Medulla oblongata (tissue), 1 donor: ENCODE data around the gene SEC23A.
"Not testable (repeated sequence)": the region's sequence is repeated elsewhere in the genome, so short reads cannot be mapped to it uniquely, and the experiment has no call there.

Source experiments
- DNase-seq: peaks from one replicate; pipeline ENCODE4 v3.0.0-alpha.2; 2015; ENCODE audit errors: extremely low spot score

Gene SEC23A

GRCh38 chr14:39030209-39030608, 72.8 kb downstream of the SEC23A start:
- DNase-seq: no peak

- DNase-seq: no peak
Measured at GRCh38 chr14:39029789-39030188, 73.2 kb downstream of the SEC23A start.

DNA sequence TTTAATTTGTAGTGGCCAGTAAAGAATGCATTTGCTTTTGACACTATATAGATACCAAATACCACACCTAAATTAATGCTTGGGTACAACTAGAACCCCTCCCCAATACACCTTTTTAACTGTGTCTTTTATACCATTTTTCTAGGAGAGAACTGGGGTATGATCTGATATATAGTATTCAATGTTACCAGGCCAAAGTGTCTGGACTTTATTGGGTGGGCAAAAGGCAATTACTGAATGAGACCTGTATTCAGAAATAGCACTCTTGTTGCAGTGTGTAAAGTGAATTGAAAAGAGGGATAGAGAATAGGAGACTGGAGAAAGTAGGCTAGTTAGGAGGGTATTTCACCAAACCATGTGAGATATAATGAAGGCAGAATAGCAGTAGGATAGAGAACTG, 74.4 kb downstream of the SEC23A start:
- DNase-seq: no peak

DNA sequence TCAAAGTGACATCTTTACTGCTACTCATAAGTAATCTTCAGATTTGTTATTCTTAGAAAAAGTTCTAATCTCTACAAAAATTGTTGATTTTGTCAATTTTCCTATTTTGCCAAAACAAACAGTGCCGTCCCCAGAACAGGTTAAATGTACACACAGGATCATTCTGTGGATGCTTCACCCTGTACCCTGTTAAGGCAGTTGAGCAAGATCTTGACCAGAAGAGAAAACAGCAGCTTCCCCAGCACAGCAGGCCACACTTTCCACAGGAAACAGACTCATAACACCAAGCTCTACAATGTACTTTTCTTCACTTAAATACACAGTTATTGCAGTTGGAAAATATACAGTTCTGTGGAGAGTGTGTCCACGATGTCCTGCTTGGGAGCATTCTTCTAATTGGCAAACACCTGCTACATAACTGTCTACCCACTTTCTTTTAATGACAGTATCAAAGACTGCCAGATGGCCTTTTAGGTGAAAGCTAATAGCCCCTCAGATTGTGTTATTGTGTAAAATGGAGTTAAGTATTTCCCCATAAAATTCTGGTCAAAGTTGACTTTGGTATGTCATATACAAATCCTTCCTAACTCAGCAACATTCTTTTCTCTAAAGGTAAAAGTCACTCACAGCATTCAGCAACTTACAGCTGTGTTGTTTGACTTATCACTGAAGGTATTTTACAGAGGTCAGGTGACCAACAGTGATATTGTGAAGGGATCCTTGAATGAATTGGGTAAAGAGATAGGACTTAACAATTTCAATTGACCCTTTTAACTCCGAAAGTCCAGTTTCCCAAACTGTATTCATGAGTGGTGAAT, 77.0 kb downstream of the SEC23A start:
- DNase-seq: no peak

- DNase-seq: no peak
Measured at GRCh38 chr14:39025250-39025809, 77.7 kb downstream of the SEC23A start.

GRCh38 chr14:39023939-39024871, 78.8 kb downstream of the SEC23A start:
- DNase-seq: no peak

DNA sequence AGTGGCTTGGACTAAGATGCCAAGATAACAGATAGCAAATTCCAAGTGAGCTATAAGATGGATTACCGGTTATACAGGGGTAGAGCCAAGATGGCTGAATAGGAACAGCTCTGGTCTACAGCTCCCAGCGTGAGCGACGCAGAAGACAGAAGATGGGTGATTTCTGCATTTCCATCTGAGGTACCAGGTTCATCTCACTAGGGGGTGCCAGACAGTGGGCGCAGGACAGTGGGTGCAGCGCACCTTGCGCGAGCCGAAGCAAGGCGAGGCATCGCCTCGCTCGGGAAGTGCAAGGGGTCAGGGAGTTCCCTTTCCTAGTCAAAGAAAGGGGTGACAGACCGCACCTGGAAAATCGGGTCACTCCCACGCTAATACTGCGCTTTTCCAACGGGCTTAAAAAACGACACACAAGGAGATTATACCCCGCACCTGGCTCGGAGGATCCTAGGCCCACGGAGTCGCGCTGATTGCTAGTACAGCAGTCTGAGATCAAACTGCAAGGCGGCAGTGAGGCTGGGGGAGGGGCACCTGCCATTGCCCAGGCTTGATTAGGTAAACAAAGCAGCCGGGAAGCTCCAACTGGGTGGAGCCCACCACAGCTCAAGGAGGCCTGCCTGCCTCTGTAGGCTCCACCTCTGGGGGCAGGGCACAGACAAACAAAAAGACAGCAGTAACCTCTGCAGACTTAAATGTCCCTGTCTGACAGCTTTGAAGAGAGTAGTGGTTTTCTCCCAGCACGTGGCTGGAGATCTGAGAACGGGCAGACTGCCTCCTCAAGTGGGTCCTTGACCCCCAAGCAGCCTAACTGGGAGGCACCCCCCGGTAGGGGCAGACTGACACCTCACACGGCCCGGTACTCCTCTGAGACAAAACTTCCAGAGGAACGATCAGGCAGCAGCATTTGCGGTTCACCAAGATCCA, 85.7 kb downstream of the SEC23A start:
- DNase-seq: not testable (repeated sequence)

- DNase-seq: no peak
Measured at GRCh38 chr14:39016733-39017095, 86.3 kb downstream of the SEC23A start.

DNA sequence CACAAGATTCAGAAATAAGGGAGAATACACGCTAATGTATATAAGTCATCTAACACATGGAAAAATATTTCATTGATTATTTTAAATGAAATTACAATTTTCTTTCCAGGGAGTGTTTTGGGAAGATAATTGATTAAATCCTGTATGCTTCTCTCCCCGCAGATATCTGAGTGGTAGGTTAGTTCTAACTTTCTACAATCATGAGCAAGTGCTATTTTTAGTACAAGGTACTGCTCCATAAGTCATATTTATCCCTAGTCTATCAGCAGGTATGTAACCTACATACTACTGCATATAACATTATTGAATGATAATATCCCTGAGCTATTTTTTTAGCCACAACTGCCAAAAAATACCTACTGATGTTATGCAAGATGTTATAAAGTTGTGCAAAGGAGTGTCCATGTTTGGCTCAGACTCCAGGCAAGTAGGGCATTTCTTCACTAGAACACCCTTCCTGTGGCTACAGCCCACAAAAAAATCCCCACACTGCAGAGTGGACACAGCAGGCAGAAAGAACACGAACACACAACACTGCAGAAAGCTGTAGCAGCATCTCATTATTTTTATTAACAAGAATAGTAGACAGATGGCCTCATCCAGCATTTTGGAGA, 87.0 kb downstream of the SEC23A start:
- no peak for DNase-seq

DNA sequence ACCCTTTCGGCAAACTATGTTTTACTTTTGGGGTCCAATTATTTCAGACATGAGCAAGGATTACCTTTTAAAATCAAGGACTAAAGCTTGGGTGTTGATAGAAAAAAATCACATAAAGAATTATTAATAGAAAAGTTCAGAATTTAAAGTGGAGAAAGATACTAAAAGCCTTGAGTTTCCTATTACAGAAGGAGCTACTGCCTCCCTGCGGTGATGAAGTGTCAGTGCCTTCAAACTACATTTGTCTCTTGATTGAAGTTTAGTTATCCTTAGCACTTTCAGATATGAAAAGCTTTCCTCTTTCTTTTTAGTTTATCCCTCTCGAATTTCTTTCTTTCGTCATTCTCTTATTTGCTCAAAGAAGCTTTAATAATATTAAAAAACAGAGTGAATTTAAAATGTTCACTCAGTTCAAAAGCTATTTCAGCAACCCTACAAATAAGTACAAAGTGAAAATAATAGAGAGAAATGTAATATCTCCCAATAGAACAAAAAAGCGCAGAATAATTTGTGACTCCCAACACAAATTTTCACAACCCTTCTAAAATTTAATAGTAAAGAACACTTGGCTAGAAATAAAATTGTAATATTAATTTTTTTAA, 87.6 kb downstream of the SEC23A start:
- DNase-seq: peak; percentile 85

DNA sequence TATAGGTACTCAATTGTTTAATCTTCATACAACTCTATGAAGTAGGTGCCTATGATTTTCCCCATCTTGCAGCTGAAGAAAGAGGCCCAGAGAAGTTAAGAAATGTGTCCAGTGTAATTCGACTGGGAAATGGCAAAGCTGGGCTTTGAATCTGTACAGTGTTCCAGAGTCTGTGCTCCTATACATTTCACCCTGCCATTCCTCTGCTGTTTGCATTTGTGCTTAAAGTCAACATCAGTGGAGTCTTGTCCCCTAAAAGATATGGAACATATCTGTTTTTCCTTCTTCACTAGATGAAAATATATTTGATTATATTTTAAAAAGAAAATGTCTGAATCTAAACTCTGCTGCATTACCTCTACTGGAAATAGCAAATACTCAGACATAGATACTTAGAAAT, 88.6 kb downstream of the SEC23A start:
- DNase-seq: no peak

- DNase-seq: not testable (repeated sequence)
Measured at GRCh38 chr14:39008965-39009364, 94.1 kb downstream of the SEC23A start.

GRCh38 chr14:39006721-39007410, 96.2 kb downstream of the SEC23A start:
- no peak for DNase-seq

DNA sequence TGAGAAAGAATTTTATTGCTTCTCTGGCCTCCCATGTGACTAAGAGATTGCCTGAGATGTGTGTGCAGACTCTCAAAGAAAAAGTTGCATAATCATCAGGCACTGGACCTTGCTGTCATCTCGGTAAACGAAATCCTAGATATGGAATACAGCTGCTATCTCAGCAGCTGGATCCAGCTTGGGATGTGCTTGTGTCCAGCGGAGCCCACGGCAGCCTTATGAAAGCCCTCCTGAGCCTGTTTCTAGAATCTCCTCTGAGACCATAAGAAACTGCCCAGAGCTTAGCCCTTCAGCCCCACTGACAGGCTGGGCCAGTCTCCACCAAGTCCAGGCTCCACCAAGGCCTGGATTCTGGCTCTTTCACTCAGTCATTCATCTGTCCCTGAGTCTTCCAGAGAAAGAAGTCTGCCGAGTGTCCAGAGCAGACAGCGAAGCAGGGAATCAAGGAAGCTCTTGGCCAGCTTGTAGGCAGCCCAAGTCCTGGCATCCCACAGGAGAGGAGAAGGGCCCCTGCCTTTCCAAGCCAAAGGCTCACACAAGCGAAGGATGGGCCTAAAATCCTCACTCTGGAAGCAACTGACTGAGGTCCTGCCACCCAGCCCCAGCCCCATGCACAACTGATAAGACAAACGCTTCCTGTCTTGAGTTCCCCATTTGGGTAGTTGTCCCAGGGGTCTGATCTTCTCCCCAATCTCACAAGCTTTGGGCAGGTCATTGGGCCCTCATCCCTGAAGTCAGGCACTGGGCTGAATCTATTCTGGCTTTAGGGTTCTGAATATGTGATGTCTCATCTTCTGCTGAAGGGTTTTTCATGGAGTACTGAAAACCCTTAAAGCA, 97.8 kb downstream of the SEC23A start:
- DNase-seq: no peak

GRCh38 chr14:38999949-39000348, 103.1 kb downstream of the SEC23A start:
- DNase-seq: no peak

GRCh38 chr14:38994731-38995130, 108.3 kb downstream of the SEC23A start:
- no peak for DNase-seq

DNA sequence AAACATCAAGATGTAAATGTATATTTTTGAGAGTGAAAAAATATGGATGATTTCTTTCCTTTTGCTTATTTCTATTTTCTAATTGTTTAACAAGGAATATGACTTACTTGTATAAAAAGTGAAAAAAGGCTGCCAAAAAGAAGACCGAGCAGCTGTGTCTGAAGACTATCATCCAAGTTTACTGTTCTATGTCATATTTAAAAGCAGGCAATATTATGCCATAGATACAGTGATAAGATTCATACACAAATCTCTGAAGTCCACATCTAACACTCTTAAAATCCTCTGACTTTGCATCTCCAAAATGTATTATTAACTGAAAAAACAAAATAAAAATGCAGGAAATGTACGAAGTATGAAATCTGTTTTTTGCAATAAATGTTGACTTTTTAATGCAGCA, 109.1 kb downstream of the SEC23A start:
- no peak for DNase-seq

DNA sequence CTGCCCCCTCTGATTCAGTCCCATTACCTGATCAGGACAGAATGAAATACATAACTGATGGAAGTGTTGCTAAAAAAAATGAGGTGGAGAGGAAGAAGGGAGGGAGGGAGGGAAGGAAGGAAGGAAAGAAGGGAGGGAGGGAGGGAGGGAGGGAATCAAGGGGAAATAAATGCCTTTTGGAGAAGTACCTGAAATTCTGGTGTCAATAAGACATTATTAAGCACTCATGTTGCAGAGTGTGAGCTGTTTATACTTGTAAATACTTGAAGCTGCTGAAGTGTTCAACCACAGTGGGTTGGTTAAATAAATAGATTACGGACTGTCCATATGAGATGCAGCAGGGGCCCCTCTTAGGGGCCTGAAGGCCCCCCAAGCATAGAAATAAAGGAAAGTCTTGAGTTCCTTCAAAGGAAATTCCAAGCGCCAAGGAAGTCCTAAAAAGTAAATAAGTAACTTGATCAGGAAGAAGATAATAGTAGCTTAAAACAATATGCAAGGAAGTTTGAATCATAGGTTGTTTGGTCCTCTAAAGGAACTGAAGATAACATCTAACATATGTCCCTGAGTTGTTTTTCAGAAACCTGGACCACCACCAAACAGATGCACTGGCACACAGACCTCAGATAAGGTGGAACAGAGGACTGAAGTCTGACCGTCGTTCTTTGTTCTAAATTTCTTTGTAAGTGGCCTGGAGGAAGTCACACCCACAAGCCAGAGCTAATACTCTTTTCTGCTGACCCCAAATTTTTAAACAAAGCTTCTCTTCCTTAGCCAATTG, 110.8 kb downstream of the SEC23A start:
- no peak for DNase-seq
